Measurements from ENCODE around the gene GNAS-AS1.

GRCh38 chr20:58889334-58889760 is 38.6 kb upstream of the GNAS-AS1 start:
- no peak for TF ChIP-seq CTCF (IDR thresholded peaks at IDR 0.05; ENCODE audit: insufficient read depth, low read length)
- no peak for TF ChIP-seq REST (IDR thresholded peaks at IDR 0.05; ENCODE audit: insufficient replicate concordance, low read depth)
- no peak for TF ChIP-seq POLR2AphosphoS5 (IDR thresholded peaks at IDR 0.05; ENCODE audit: low read depth)
- no peak for TF ChIP-seq SPI1 (IDR thresholded peaks at IDR 0.05; ENCODE audit: borderline replicate concordance, low read depth)
- TF ChIP-seq GABPA (IDR thresholded peaks at IDR 0.05; ENCODE audit: low read depth): no peak
